Measurements from ENCODE around the gene ANGPT4. TPM values are rescaled to one million over a fixed set of nuclear protein-coding genes. Genes with fewer than 3 reads are reported as not detected.
"Not testable (repeated sequence)": the region's sequence is repeated elsewhere in the genome, so short reads cannot be mapped to it uniquely, and the experiment has no call there.

Gene ANGPT4
- total RNA-seq, 2 donors from 2014 or later, result 0.06 TPM; not detected in 1

GRCh38 chr20:833121-833449 lies 83.0 kb downstream of the ANGPT4 start:
- DNase-seq (ENCODE audit: low spot score in 2 of 2) (no peak), ATAC-seq (no peak)
- peaks cover 0 to 7% of the 10 kb centered on the region in 2 donors for H3K36me3 Mint-ChIP-seq
- peak overlapping the region; percentile 38 to 80 for H3K27ac Mint-ChIP-seq
- H3K9me3 Mint-ChIP-seq, result peaks cover 0 to 4% of the 10 kb centered on the region in 2 donors

DNA sequence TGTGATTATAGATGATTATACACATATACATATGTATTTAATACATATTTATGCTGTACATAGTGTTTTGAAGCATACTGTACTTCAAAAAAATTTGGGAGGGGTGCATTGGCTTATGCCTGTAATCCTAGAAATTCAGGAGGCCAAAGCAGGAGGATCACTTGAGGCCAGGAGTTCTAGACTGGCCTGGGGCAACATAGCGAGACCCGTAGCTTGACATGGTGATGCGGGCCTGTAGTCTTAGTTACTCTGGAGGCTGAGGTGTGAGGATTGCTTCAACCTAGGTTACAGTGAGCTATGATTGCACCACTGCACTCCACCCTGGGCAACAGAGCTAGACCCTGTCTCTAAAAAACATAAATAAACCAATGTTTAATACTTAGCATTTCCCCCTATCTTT lies 84.2 kb downstream of the ANGPT4 start:
- Mint-ChIP-seq H3K27ac (no peak overlapping the region), H3K9me3 (no peaks in the 10 kb centered on the region), H3K36me3 (no peaks in the 10 kb centered on the region)
- ATAC-seq (no peak), DNase-seq (ENCODE audit: low spot score in 2 of 2) (no peak)

GRCh38 chr20:831251-831650 lies 84.9 kb downstream of the ANGPT4 start:
- ATAC-seq (no peak), DNase-seq (ENCODE audit: low spot score in 2 of 2) (no peak)
- no peaks in the 10 kb centered on the region for H3K36me3 Mint-ChIP-seq
- H3K27ac Mint-ChIP-seq, result no peak overlapping the region
- H3K9me3 Mint-ChIP-seq, result no peaks in the 10 kb centered on the region

DNA sequence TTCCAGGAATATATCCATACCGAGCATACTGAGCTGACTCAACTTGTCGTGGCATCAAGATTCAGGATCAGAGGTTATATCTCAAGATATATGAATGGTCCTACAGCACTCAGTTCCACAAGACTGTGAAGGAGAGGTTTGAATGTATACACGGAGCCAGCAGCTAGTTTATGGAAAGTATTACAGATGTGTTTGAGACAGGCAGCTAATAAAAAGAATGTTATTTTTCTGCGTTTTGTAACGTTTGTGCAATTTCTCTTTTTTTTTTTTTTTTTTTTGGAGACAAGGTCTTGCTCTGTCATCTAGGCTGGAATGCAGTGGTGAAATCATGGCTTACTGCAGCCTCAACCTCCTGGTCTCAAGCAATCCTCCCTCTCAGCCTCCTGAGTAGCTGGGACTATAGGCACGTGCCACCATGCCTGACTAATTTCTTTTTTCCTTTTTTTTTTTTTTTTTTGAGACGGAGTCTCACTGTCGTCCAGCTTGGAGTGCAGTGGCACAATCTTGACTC lies 86.1 kb downstream of the ANGPT4 start:
- H3K27ac Mint-ChIP-seq, result no peak overlapping the region
- DNase-seq (ENCODE audit: low spot score in 2 of 2) (no peak), ATAC-seq (no peak)
- no peaks in the 10 kb centered on the region for H3K9me3 Mint-ChIP-seq
- H3K36me3 Mint-ChIP-seq, result no peaks in the 10 kb centered on the region

GRCh38 chr20:829551-829950 lies 86.6 kb downstream of the ANGPT4 start:
- no peak overlapping the region for H3K27ac Mint-ChIP-seq
- H3K36me3 Mint-ChIP-seq, result no peaks in the 10 kb centered on the region
- H3K9me3 Mint-ChIP-seq, result no peaks in the 10 kb centered on the region
- ATAC-seq (no peak), DNase-seq (ENCODE audit: low spot score in 2 of 2) (no peak)

DNA sequence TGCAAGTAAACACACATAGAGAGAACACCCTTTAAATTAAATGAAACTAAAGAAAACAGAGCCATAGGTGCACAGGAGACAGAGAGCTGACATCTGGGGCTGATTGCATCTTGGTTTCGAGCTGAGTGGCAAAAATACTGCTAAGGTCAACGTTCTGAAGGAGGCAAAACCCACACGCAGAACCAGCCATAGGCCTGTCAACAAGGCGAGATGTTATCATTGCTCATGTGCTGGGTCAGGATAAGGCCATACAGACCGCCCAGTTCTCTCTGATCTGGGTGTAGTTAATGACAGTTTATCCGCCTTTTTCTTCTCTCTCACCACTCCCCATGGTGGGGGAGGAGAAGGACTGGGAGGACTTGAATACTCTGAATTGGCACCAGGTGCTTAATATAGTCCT lies 87.1 kb downstream of the ANGPT4 start:
- H3K27ac Mint-ChIP-seq, result no peak overlapping the region

GRCh38 chr20:827981-828380 lies 88.2 kb downstream of the ANGPT4 start:
- not testable (repeated sequence) for H3K36me3 Mint-ChIP-seq; H3K9me3 Mint-ChIP-seq; H3K27ac Mint-ChIP-seq; DNase-seq (ENCODE audit: low spot score in 2 of 2); ATAC-seq

More for the DNA sequence above, 87.1 kb downstream of the ANGPT4 start:
- DNase-seq (ENCODE audit: low spot score in 2 of 2) (no peak), ATAC-seq (no peak)
- no peaks in the 10 kb centered on the region for H3K9me3 Mint-ChIP-seq
- H3K36me3 Mint-ChIP-seq, result no peaks in the 10 kb centered on the region

GRCh38 chr20:826695-827323 lies 89.3 kb downstream of the ANGPT4 start:
- ATAC-seq, result no peak
- H3K36me3 Mint-ChIP-seq, result no peaks in the 10 kb centered on the region
- no peak for DNase-seq (ENCODE audit: low spot score in 2 of 2)
- H3K27ac Mint-ChIP-seq, result no peak overlapping the region
- H3K9me3 Mint-ChIP-seq, result no peaks in the 10 kb centered on the region

- ATAC-seq, result peak in 1 of 2 donors; percentile 71
- no peak overlapping the region for H3K27ac Mint-ChIP-seq
- DNase-seq (ENCODE audit: low spot score in 2 of 2), result no peak
Observed at GRCh38 chr20:825710-826421, 90.3 kb downstream of the ANGPT4 start.

GRCh38 chr20:824916-825315 lies 91.2 kb downstream of the ANGPT4 start:
- ATAC-seq (no peak), DNase-seq (ENCODE audit: low spot score in 2 of 2) (no peak)
- no peaks in the 10 kb centered on the region for H3K36me3 Mint-ChIP-seq
- H3K9me3 Mint-ChIP-seq, result no peaks in the 10 kb centered on the region
- H3K27ac Mint-ChIP-seq, result no peak overlapping the region

More at GRCh38 chr20:825710-826421, 90.3 kb downstream of the ANGPT4 start:
- Mint-ChIP-seq H3K36me3 (no peaks in the 10 kb centered on the region), H3K9me3 (no peaks in the 10 kb centered on the region)

DNA sequence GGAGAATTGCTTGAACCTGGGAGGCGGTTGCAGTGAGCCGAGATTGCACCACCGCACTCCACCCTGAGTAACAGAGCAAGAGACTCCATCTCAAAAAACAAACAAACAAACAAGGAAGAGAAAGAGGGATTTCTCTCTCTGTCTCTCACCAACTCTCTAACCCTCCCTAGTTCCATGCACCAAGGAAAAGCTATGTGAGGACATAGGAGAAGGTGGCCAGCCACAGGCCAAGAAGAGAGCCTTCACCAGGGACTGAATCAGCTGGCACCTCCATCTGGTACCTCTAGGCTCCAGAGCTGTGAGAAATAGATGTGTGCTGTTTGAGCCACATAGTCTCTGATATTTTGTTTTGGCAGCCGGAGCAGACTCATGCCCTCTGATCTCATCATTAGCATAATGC lies 91.6 kb downstream of the ANGPT4 start:
- ATAC-seq, result no peak
- DNase-seq (ENCODE audit: low spot score in 2 of 2), result no peak
- Mint-ChIP-seq H3K9me3 (no peaks in the 10 kb centered on the region), H3K36me3 (no peaks in the 10 kb centered on the region), H3K27ac (no peak overlapping the region)

GRCh38 chr20:823574-823902 lies 92.6 kb downstream of the ANGPT4 start:
- DNase-seq (ENCODE audit: low spot score in 2 of 2) (no peak), ATAC-seq (no peak)
- Mint-ChIP-seq H3K9me3 (no peaks in the 10 kb centered on the region), H3K27ac (no peak overlapping the region), H3K36me3 (no peaks in the 10 kb centered on the region)

DNA sequence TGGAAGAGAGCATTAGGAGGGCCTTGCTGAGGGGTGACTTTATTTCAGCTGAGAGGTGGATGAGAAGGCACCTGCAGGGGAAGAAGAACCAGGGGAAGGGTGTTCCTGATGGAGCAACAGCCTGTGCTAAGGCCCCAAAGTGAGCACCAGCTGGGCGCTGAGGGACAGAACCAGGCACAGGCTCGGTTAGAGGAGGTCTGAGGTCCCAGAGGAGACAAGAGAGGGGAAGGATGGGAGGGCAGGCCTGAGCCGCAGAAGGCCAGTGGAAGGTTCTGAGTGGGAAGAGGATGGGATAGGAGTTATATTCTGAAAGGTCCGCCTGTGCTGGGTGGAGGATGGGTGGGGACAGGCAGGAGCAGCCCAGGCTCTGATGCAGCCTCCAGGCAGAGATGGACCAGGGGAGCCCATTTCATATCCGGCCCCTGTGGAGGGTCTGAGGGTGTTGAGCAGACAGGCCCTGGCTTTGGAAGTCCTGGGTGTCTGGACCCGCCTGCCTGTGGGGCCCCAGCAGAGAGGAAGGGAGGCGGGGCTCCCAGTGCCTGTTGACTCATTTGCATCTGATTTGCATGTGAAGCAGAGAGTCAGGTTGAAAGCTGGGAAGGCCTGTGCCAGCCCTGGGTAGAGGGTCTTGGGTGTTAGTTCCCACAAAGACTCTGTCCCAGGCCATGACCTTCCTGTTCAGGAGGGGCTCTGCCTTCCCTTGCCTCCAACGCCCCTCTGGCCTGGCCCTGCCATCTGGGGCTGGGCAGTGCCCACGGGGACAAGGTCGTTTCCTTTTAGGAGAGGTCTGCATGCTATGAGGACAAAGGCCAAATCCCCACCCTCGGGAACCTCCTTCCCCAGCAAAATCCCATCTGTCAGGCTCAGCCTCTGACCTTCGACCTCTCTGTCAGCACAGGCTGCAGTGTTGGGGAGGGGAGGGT lies 93.2 kb downstream of the ANGPT4 start:
- no peak overlapping the region for H3K27ac Mint-ChIP-seq
- ATAC-seq, result no peak

GRCh38 chr20:821731-822065 lies 94.4 kb downstream of the ANGPT4 start:
- DNase-seq (ENCODE audit: low spot score in 2 of 2) (no peak), ATAC-seq (no peak)
- H3K36me3 Mint-ChIP-seq, result no peaks in the 10 kb centered on the region
- no peaks in the 10 kb centered on the region for H3K9me3 Mint-ChIP-seq
- no peak overlapping the region for H3K27ac Mint-ChIP-seq

More for the DNA sequence above, 93.2 kb downstream of the ANGPT4 start:
- no peak for DNase-seq (ENCODE audit: low spot score in 2 of 2)
- H3K9me3 Mint-ChIP-seq, result no peaks in the 10 kb centered on the region
- H3K36me3 Mint-ChIP-seq, result no peaks in the 10 kb centered on the region

GRCh38 chr20:821046-821730 lies 94.9 kb downstream of the ANGPT4 start:
- no peak for DNase-seq (ENCODE audit: low spot score in 2 of 2)
- no peak for ATAC-seq
- Mint-ChIP-seq H3K9me3 (no peaks in the 10 kb centered on the region), H3K27ac (no peak overlapping the region), H3K36me3 (no peaks in the 10 kb centered on the region)

DNA sequence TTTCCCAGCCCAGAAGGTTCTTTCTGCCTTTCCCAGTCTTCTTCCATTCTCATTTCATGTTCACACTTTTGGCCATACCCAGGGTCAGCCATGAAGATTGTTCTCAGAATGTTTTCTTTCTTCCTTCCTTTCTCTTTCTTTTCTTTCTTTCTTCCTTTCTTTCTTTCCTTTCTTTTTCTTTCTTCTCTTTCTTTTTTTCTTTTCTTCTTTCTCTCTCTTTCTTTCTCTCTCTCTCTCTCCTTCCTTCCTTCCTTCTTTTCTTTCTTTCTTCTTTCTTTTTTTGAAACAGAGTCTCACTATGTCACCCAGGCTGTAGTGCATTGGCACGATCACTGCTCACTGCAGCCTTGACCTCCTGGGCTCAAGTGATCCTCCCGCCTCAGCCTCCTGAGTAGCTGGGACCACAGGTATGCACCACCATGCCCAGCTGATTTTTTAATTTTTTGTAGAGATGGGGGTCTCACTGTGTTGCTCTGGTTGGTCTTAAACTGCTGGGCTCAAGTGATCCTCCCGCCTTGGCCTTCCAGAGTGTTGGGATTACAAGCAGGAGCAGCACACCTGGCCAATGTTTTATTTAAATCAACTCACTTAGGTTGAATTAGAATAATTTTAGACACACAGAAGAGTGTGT lies 95.7 kb downstream of the ANGPT4 start:
- no peak for DNase-seq (ENCODE audit: low spot score in 2 of 2)
- H3K27ac Mint-ChIP-seq, result peak overlapping the region in 1 of 2 donors; percentile 10
- ATAC-seq, result no peak
- H3K36me3 Mint-ChIP-seq, result no peaks in the 10 kb centered on the region
- H3K9me3 Mint-ChIP-seq, result no peaks in the 10 kb centered on the region
